Stimulated activated CD8-positive, alpha-beta memory T cell treated with anti-CD3 and anti-CD28 coated beads, Interleukin-15, amount 100 ng/mL, for 1 hour (primary cell): ENCODE measurements around the gene CAMK2B.

ENCODE experiments used
- DNase-seq: peaks from one replicate; pipeline ENCODE4 v3.0.0-alpha.2; 2020; ENCODE audit warnings: low read depth

Gene CAMK2B

DNA sequence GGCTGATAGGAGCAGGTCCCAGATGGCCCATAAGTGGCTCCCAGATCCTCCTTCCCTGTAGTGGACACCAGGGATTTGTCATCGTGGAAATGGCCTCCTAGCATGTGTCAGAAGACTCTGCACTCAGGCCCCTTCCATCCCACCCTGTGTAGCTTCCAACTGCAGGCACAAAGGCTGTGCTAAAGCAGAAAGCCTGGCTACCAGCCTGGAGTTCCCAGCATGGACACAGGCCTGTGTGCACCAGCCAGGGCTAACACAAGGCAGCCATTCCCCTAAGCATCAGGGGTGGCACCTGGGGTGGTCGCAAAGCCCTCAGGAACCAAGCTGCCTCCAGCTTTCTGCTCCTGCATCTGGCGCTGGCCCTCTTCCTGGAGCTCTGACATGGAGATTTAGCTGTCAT lies 4.5 kb upstream of the CAMK2B start:
- DNase-seq: no peak

GRCh38 chr7:44329081-44329480 lies 3.7 kb upstream of the CAMK2B start:
- no peak for DNase-seq

- no peak for DNase-seq
Measured at GRCh38 chr7:44327981-44328380, 2.6 kb upstream of the CAMK2B start.

DNA sequence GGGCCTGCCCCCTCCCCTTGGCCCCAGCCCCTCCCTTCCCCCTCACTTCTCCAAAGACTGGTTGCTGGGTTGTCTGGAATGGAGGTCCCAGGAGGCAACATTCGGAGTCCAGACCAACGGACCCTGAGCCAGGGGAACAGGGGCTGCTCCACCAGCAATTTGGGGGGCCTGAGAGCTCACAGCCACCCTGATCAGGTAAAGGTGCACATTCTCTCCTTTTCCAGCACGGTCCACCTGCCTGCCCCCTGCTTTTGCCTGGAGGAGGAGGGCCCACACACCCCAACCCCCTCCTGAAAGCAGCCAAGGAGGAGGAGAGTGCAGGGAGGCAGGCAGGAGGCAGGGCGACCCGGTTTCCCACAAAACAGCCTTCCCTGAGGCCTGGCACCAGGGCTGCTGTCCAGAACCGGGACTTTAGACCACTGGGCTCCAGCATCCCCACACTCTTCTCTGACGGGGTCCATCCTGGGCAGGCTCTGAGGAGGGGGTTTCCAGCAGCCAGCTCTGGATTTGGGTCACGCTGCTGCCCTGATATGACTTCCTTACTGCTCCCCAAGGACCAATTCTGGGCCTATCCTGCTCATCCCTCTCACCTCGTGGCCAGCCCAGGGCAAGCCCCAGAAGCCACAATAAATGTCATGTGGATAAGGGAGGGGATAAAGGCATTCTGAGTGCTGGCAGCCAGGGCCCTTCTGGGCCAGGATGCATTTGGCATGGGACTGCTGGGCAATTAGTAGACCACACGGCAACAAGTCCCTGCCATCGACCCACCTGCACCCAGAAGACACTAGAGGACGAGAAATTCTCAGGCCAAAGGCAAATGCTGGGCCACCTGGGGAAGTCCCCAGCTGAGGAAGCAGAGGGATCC lies 1.1 kb upstream of the CAMK2B start:
- DNase-seq: no peak

GRCh38 chr7:44325811-44326241 lies 432 bp upstream of the CAMK2B start:
- no peak for DNase-seq

DNA sequence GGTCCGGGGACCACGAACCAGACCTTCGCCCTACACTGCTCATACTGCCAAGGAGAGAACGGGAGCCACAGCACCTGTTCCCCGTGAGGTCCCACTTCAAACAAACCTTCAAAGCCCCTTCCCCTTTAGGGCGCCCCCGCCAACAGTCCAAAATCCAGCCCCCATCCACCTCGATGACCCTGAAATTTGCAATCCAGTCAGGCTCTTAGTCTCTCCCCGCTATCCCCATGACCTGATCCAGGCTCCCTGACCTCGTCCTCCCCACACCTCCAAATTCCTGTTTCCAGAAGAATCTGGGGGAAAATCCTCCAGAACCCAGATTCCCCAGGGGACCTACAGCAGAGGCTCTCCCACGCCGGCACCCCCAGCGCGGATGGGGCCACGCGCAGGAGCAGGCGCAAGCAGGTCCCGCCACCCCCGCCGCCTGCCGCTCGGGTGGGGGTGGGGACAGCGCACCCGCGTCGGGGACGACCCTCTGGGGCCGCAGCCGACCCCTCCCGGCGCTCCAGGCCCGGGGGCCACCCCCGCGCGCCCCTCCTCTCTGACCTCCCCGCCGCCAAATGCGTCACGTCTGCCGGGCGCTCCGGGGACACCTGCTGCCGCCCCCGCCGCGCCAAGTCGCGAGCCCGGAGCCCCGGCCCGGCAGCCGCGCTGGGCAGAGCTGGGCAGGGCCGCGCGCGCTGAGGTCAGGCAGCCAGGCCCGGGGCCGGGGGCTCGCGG lies 753 bp downstream of the CAMK2B start:
- DNase-seq: no peak

DNA sequence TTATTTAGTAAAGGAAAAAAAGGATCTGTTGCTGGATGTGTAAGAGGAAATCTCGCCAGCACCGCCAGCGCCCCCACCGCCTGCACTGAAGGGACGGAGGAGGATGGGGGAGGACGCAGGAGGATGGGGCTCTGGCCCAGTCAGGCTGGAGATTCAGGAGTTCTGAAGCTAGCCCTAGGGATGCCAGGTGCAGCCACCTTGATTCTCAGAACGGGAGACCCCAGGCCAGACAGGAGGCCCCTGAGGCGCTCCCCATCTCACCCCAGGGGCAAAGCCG lies 1.3 kb downstream of the CAMK2B start:
- no peak for DNase-seq

DNA sequence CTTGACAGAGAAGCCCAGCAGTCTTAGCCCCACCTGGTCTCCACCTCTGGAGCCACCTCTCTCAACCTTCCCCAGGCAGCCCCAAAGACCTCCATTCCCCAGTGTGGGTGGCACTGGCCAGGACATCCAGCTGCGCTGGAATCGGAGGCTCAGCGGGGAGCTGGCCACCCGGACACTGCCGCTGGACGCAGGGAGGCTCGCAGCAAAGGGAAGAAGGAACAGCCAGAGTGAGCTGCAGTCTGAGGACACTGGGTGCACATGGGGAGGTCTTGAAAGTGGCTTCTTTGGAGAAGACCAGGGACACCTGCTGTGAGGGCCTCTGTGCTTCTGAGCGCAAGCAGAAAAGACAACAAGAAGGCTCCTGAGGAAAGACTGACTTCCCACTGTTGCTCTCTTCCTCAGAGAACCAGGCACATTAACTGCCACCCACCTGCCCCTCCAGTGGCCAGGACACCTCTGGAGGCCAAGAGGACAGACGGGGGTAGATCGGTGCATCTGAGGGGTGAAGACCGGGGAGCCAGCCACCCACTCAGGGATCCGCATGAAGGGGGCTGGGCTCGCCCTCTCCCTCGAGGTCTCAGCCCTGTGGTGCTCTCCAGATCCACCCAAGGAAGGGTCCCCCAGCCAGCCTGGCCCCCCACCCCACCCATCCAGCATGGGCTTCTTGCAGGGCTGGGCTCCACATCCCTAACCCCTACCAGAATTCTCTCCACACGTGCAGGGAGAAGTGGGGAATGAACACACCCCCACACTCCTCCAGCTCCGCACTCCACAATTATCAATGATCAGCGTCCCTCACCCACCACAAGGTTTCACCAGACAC lies 1.8 kb downstream of the CAMK2B start:
- no peak for DNase-seq

- DNase-seq: no peak
Measured at GRCh38 chr7:44322631-44323363, 2.6 kb downstream of the CAMK2B start.

DNA sequence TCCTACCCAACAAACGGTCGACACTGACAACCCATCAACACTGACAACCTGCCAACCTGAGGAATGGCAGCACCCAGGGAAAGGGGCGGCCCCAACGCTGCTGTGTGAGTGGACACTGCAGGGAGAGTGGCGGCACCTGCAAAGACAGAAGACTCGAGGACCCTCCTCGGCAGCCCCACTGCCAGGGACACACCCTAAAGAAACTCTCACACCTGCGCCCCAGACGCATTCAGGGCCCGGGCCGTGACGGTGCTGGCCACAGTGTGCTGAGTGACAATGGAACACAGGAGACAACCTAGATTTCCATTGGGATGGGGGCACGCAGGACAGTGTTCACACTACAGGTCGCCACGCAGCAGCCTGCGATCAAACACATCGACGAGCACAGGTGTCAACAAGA lies 3.6 kb downstream of the CAMK2B start:
- no peak for DNase-seq

DNA sequence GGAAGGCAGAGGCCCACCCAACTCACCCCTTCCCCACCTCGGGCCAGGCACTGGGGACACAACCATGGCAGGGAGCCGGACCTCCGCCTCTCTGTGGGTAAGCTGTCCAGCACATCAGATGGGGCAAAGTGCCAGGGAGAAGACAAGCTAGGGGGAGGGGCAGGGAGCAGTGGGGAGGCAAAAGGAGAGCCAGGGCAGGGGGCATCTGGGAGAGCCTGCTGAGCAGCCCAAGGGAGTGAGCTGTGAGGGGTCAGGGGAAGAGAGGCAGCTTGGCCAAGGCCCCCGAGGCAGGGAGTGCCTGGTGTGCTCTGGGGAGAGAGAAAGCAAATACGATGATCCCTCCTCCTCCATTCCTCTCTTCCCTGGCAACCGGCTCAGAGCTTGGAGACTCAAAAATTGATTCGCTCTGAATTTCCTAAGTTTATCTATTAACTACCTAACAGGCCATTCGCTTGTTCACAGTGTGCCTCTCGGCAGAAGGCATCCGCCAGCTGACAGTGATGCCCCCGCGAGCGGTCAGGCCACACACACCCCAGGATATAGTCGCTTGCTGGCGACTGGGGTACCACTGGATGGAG lies 4.5 kb downstream of the CAMK2B start:
- DNase-seq: no peak

DNA sequence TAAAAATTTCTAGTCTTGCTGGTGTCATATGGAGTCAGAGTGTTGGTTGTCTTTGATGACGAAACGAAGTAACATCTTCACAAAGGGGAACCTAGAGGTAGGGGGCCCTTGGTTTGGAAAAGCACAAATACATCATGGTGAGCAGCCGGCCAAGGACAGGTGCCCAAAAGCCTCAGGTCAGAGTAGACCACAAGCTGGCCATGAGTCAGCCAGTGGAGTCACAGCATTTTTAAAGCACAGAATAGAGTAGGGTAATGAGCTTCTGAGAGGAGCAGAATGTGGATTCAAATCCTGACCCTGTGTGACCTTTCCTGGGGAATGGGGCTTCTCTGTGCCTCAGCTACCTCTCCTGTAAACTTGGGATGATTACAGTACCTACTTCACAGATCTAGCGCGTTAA lies 5.3 kb downstream of the CAMK2B start:
- no peak for DNase-seq

DNA sequence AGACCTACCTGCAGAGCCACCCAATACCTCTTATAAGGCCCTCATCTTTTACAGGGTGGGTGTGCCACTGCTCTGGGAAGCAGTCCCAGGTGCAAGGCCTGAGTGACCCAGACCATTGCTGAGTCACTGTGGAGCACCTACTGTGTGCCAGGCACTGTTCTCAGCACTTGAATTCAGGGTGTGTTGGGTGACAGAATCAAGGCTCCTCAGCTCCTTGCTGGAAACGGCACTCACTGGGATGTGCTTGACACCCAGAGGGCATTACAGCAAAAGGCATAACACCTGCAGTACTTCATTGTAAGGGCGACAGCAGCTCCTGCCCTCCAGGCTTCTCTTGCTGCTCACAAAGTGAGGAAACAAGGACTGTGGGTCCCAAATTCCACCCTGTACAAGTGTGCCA lies 7.1 kb downstream of the CAMK2B start:
- no peak for DNase-seq

DNA sequence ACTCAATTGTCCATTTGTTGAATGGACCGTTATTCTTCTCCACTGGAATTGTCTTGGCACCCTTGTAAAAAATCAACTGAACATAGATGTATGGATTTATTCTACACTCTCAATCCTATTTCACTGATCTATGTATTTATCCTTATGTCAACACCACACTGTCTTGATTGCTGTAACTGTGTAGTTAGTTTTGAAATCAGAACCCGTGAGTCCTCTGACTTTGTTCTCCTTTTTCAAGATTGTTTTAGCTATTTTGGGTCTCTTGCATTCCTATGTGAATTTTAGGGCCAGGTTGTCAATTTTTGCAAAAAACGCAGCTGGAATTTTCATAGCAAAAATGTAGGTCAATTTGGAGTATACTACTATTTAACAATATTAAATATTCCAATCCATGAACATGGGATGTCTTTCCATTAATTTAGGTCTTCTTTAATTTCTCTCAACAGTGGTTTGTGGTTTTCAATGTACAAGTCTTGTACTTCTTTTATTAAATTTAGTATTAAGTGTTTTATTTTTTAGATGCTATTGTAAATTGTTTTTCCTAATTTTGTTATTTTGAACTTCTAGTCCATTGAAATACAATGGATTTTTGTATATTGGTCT lies 10.0 kb downstream of the CAMK2B start:
- DNase-seq: no peak

GRCh38 chr7:44313621-44314031 lies 11.8 kb downstream of the CAMK2B start:
- no peak for DNase-seq

DNA sequence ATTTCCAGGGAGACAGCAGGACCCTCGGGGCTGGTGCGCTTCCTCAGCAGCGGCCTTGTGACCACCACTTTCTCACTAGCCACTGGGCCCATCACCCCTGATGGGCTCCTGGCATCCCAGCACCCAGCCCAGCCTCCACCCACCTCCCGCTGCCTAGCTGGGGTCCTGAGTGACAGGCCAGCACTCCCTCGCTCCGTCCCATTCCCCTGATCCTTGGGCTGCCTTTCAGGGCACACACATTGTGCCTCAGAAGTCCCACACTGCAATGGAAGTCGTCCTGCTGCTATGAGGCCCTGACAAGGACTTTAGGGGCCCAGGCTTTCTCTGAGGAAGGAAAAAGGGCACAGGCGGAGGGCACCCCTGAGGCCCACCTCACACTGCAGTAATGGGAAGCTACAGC lies 12.4 kb downstream of the CAMK2B start:
- no peak for DNase-seq

DNA sequence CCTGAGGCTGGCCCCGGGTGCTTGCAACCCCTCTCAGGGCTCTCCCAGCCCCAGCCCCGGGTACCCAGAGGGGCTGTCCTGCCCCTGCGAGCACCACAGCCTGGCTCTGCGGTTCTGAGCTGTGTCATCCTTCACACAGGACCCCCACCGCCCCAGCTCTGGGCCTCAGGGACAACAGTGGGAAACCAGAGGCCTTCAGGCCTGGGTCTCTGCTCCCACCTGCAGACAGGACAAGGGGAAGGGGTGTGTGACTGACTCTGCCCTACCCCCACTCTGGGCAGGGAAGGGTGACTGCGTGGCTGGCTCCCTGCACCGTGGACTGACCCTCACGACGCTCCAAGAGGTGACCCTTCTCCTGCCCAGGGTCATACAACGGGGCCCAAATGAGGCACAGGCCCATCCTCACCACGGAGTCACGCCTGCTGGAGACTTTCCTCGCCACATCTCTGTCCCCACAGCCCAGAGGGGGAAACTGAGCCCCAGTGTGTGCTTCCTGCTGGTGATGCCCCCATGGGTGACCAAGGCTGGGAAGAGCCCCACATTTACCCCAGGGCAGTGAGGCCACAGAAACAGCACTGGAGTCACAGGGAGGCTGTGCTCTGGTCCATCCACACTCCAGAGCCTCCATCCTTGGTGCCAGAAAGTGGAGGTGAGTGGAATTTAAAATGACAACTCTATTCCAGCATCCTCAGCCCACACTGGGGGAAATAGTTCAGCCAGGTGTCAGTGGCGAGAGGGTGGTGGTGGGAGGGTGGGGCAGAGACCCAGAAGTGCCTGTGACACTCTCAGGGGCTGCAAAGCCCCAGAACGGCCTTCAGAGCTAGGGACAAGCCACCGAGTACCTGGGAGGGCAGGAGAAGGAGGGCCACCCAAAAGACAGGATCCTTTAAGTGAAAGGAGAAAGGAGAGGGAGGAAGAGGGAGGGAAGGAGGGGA lies 13.6 kb downstream of the CAMK2B start:
- DNase-seq: no peak

GRCh38 chr7:44310221-44310848 lies 15.1 kb downstream of the CAMK2B start:
- no peak for DNase-seq

- DNase-seq: no peak
Measured at GRCh38 chr7:44309271-44310091, 15.9 kb downstream of the CAMK2B start.
